Measurements from ENCODE around the gene PCDH11X.
"Not testable (repeated sequence)": the region's sequence is repeated elsewhere in the genome, so short reads cannot be mapped to it uniquely, and the experiment has no call there.

The PCDH11X gene

GRCh38 chrX:91779135-91779534 is at the start of gene PCDH11X:
Gene PCDH11X, plus strand, starts transcription at chrX:91779375. Its CDS starts 56,130 bp downstream, at chrX:91835505.
- not testable (repeated sequence) for H4K20me1 ChIP-seq (ENCODE audit: low read depth, low read length); H3F3A ChIP-seq (ENCODE audit: insufficient read depth); H3K4me2 ChIP-seq (ENCODE audit: low read depth, low read length, poor library complexity, severe bottlenecking); H2AFZ ChIP-seq (ENCODE audit: low read depth, low read length, severe bottlenecking); H3K4me3 ChIP-seq (ENCODE audit: insufficient read depth, low read length, poor library complexity, severe bottlenecking); H3K27me3 ChIP-seq (ENCODE audit: low read length); H3K27ac ChIP-seq (ENCODE audit: low read depth, low read length); H3K36me3 ChIP-seq (ENCODE audit: low read length); H3K79me2 ChIP-seq (ENCODE audit: insufficient read depth, low read length); H3K9ac ChIP-seq (ENCODE audit: low read length); H3K9me2 ChIP-seq (replicated peaks; ENCODE audit: insufficient read depth, low read length); H3K9me3 ChIP-seq (ENCODE audit: insufficient read depth, low read length)

GRCh38 chrX:91747446-91747845 is 31.7 kb upstream of the PCDH11X start:
- H3K4me2 ChIP-seq (ENCODE audit: low read depth, low read length, poor library complexity, severe bottlenecking); H3K27ac ChIP-seq (ENCODE audit: low read depth, low read length); H3K27me3 ChIP-seq (ENCODE audit: low read length); H3K9ac ChIP-seq (ENCODE audit: low read length); H3K79me2 ChIP-seq (ENCODE audit: insufficient read depth, low read length); H3F3A ChIP-seq (ENCODE audit: insufficient read depth); H2AFZ ChIP-seq (ENCODE audit: low read depth, low read length, severe bottlenecking); H3K9me3 ChIP-seq (ENCODE audit: insufficient read depth, low read length); H3K36me3 ChIP-seq (ENCODE audit: low read length); H3K4me3 ChIP-seq (ENCODE audit: insufficient read depth, low read length, poor library complexity, severe bottlenecking); H3K9me2 ChIP-seq (replicated peaks; ENCODE audit: insufficient read depth, low read length); H4K20me1 ChIP-seq (ENCODE audit: low read depth, low read length): not testable (repeated sequence)

GRCh38 chrX:91753022-91753421 is 26.2 kb upstream of the PCDH11X start:
- H3K36me3 ChIP-seq (ENCODE audit: low read length); H3K4me3 ChIP-seq (ENCODE audit: insufficient read depth, low read length, poor library complexity, severe bottlenecking); H3K4me2 ChIP-seq (ENCODE audit: low read depth, low read length, poor library complexity, severe bottlenecking); H3K9me3 ChIP-seq (ENCODE audit: insufficient read depth, low read length); H3K27ac ChIP-seq (ENCODE audit: low read depth, low read length); H3K9ac ChIP-seq (ENCODE audit: low read length); H4K20me1 ChIP-seq (ENCODE audit: low read depth, low read length); H2AFZ ChIP-seq (ENCODE audit: low read depth, low read length, severe bottlenecking); H3K9me2 ChIP-seq (replicated peaks; ENCODE audit: insufficient read depth, low read length); H3K27me3 ChIP-seq (ENCODE audit: low read length); H3K79me2 ChIP-seq (ENCODE audit: insufficient read depth, low read length); H3F3A ChIP-seq (ENCODE audit: insufficient read depth): not testable (repeated sequence)

GRCh38 chrX:91770619-91771488 is 8.3 kb upstream of the PCDH11X start:
- H2AFZ ChIP-seq (ENCODE audit: low read depth, low read length, severe bottlenecking); H3K9ac ChIP-seq (ENCODE audit: low read length); H3K27me3 ChIP-seq (ENCODE audit: low read length); H3K9me2 ChIP-seq (replicated peaks; ENCODE audit: insufficient read depth, low read length); H4K20me1 ChIP-seq (ENCODE audit: low read depth, low read length); H3K36me3 ChIP-seq (ENCODE audit: low read length); H3F3A ChIP-seq (ENCODE audit: insufficient read depth); H3K4me3 ChIP-seq (ENCODE audit: insufficient read depth, low read length, poor library complexity, severe bottlenecking); H3K4me2 ChIP-seq (ENCODE audit: low read depth, low read length, poor library complexity, severe bottlenecking); H3K27ac ChIP-seq (ENCODE audit: low read depth, low read length); H3K9me3 ChIP-seq (ENCODE audit: insufficient read depth, low read length); H3K79me2 ChIP-seq (ENCODE audit: insufficient read depth, low read length): not testable (repeated sequence)

- H3K9me3 ChIP-seq (ENCODE audit: insufficient read depth, low read length), result not testable (repeated sequence)
Observed at GRCh38 chrX:91773943-91774342, 5.2 kb upstream of the PCDH11X start.

GRCh38 chrX:91780008-91780407 is 833 bp downstream of the PCDH11X start:
- H3K9ac ChIP-seq (ENCODE audit: low read length); H3K36me3 ChIP-seq (ENCODE audit: low read length); H4K20me1 ChIP-seq (ENCODE audit: low read depth, low read length); H3K9me3 ChIP-seq (ENCODE audit: insufficient read depth, low read length); H3K27me3 ChIP-seq (ENCODE audit: low read length); H3K9me2 ChIP-seq (replicated peaks; ENCODE audit: insufficient read depth, low read length); H2AFZ ChIP-seq (ENCODE audit: low read depth, low read length, severe bottlenecking); H3K4me2 ChIP-seq (ENCODE audit: low read depth, low read length, poor library complexity, severe bottlenecking); H3F3A ChIP-seq (ENCODE audit: insufficient read depth); H3K4me3 ChIP-seq (ENCODE audit: insufficient read depth, low read length, poor library complexity, severe bottlenecking); H3K79me2 ChIP-seq (ENCODE audit: insufficient read depth, low read length); H3K27ac ChIP-seq (ENCODE audit: low read depth, low read length): not testable (repeated sequence)

More at GRCh38 chrX:91773943-91774342, 5.2 kb upstream of the PCDH11X start:
- not testable (repeated sequence) for H3K9me2 ChIP-seq (replicated peaks; ENCODE audit: insufficient read depth, low read length); H3K36me3 ChIP-seq (ENCODE audit: low read length); H2AFZ ChIP-seq (ENCODE audit: low read depth, low read length, severe bottlenecking); H3K27me3 ChIP-seq (ENCODE audit: low read length); H3K27ac ChIP-seq (ENCODE audit: low read depth, low read length); H3K4me2 ChIP-seq (ENCODE audit: low read depth, low read length, poor library complexity, severe bottlenecking); H3K4me3 ChIP-seq (ENCODE audit: insufficient read depth, low read length, poor library complexity, severe bottlenecking); H4K20me1 ChIP-seq (ENCODE audit: low read depth, low read length); H3K9ac ChIP-seq (ENCODE audit: low read length); H3K79me2 ChIP-seq (ENCODE audit: insufficient read depth, low read length); H3F3A ChIP-seq (ENCODE audit: insufficient read depth)

- not testable (repeated sequence) for H2AFZ ChIP-seq (ENCODE audit: low read depth, low read length, severe bottlenecking); H3F3A ChIP-seq (ENCODE audit: insufficient read depth); H3K79me2 ChIP-seq (ENCODE audit: insufficient read depth, low read length); H3K4me2 ChIP-seq (ENCODE audit: low read depth, low read length, poor library complexity, severe bottlenecking); H3K9me3 ChIP-seq (ENCODE audit: insufficient read depth, low read length); H3K27me3 ChIP-seq (ENCODE audit: low read length); H3K9ac ChIP-seq (ENCODE audit: low read length); H3K27ac ChIP-seq (ENCODE audit: low read depth, low read length); H3K9me2 ChIP-seq (replicated peaks; ENCODE audit: insufficient read depth, low read length); H4K20me1 ChIP-seq (ENCODE audit: low read depth, low read length); H3K36me3 ChIP-seq (ENCODE audit: low read length); H3K4me3 ChIP-seq (ENCODE audit: insufficient read depth, low read length, poor library complexity, severe bottlenecking)
Observed at GRCh38 chrX:91780698-91781097, 1.5 kb downstream of the PCDH11X start.

- not testable (repeated sequence) for H3K27ac ChIP-seq (ENCODE audit: low read depth, low read length); H3K4me3 ChIP-seq (ENCODE audit: insufficient read depth, low read length, poor library complexity, severe bottlenecking); H3F3A ChIP-seq (ENCODE audit: insufficient read depth); H3K79me2 ChIP-seq (ENCODE audit: insufficient read depth, low read length); H3K36me3 ChIP-seq (ENCODE audit: low read length); H3K9ac ChIP-seq (ENCODE audit: low read length); H3K4me2 ChIP-seq (ENCODE audit: low read depth, low read length, poor library complexity, severe bottlenecking); H3K9me2 ChIP-seq (replicated peaks; ENCODE audit: insufficient read depth, low read length); H3K27me3 ChIP-seq (ENCODE audit: low read length); H3K9me3 ChIP-seq (ENCODE audit: insufficient read depth, low read length); H4K20me1 ChIP-seq (ENCODE audit: low read depth, low read length); H2AFZ ChIP-seq (ENCODE audit: low read depth, low read length, severe bottlenecking)
Observed at GRCh38 chrX:91781553-91782298, 2.6 kb downstream of the PCDH11X start.
